Measurements from ENCODE around the gene FIGN.

Gene FIGN

GRCh38 chr2:163741435-163741834 is 5.6 kb upstream of the FIGN start:
- DNase-seq (ENCODE audit: low read depth, low spot score) = no peak
- no peak overlapping the region for H3K27ac ChIP-seq

DNA sequence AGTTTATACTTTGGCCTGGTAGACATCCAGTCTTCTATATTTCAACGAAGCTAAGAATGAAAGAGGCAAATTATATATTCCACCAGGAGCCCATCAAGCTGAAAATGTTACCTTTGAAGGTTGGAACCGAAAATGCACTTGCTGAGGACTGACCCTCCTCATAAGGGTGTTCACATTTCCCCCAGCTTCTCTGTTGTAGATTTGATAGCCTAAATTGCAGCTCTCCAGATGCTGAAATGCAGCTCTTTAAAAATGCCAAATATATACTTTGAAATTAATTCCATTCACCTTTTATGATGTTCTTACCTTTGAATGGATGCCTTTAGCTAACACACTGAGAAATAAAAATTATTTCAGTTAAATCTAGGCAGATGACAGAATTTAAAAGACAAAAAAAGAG is 1.8 kb upstream of the FIGN start:
- no peak overlapping the region for H3K27ac ChIP-seq
- no peak for DNase-seq (ENCODE audit: low read depth, low spot score)

- H3K27ac ChIP-seq = no peak overlapping the region
- no peak for DNase-seq (ENCODE audit: low read depth, low spot score)
Measured at GRCh38 chr2:163737190-163737439, 1.3 kb upstream of the FIGN start.

DNA sequence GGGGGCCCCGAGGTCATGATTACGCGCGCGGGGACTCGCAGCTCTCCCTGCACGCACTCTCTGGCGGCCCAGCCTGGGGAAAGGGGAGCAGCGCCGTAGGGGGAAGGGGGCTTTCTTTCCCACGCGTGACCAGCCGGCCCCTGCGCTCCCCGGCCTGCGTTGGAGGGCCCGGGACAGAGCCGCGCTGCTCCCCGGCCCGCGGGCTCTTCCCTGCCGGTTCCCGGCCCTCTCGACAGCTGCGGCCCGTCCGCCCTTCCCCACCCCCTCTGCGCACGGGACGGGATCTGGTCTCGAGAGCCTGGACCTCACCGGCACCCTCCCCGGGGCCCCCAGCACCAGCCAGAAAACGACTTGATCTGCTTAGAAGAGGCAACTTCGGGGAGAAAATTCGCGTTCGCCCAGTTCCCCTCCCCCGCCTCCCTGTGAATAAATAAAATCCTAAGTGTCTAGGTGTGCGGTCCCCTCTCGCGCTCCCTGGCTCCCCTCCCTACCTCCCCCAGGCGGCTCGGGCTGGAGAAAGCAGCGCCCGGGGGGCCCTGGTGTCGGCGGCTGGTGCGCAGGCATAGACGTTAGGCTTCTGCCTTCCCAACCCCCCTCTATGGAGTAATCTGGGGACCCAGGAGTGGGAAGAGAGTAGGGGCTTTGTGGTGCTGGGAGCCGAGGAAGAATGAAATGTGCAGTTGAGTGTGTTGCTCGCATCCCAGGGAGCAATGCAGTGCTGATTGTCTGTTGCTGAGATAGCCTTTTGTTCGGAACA is 803 bp upstream of the FIGN start:
- H3K27ac ChIP-seq = peak overlapping the region; percentile 52
- DNase-seq (ENCODE audit: low read depth, low spot score) = no peak

DNA sequence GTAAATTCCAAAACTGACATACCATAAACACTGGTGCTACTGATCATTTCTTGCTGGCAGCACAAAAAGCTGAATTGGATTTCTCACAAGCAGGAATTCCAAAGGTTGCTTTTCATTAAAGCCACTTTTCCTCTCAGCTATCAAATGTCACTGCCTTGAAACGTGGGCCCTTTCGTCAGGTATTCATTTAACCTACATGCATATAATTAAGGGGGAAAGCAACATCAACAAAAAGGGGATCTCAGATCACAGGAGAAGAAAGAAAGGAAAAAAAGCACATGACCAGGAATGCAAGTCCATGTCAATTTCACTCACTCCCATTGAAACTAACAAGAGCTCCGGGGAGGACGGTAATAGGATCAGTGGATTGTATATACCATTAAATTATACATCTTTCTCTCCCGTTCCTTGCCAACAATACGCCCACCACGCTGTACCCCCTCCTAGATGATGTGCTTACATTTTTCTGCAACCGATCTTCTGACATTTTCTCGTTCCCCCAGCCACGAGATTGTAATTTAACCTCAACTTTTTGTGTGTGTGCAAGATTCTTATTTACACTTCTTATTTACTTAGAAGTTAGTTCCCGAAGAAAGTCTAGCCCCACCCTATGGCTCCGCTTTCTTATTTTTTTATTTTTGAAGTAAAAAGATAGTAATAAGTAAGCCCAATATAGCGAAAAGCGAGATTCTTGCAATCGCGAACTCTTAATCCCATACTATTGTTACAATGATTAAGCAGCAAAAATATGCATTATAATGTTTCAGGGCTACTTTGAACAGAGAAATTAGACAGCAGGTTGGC is 725 bp downstream of the FIGN start:
- no peak for DNase-seq (ENCODE audit: low read depth, low spot score)
- peak overlapping the region; percentile 52 for H3K27ac ChIP-seq

- no peak overlapping the region for H3K27ac ChIP-seq
- DNase-seq (ENCODE audit: low read depth, low spot score) = no peak
Measured at GRCh38 chr2:163734401-163734800, 1.4 kb downstream of the FIGN start.

GRCh38 chr2:163733956-163734355 is 1.9 kb downstream of the FIGN start:
- H3K27ac ChIP-seq = no peak overlapping the region
- DNase-seq (ENCODE audit: low read depth, low spot score) = no peak

- no peak for DNase-seq (ENCODE audit: low read depth, low spot score)
- H3K27ac ChIP-seq = no peak overlapping the region
Measured at GRCh38 chr2:163733301-163733938, 2.4 kb downstream of the FIGN start.

GRCh38 chr2:163732727-163733126 is 3.1 kb downstream of the FIGN start:
- H3K27ac ChIP-seq = no peak overlapping the region
- DNase-seq (ENCODE audit: low read depth, low spot score) = no peak

DNA sequence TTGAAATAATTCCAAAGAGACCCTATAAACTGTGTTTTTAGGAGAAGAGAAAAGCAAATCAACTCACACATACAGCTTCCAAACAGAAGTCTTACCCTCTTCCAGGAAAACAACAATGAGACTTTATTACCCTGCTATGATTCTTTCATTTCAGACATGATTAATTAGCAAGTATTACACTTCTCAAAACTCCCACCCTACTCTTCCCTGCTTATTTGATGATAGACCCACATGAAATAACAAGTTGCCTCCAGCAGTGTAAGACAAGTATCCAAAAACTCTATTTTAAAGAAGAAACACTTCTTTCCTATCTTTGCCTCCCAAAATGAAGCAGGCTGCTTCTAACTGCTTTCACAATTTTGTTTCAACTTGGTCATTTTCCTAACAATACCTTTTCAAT is 4.1 kb downstream of the FIGN start:
- no peak for DNase-seq (ENCODE audit: low read depth, low spot score)
- no peak overlapping the region for H3K27ac ChIP-seq

DNA sequence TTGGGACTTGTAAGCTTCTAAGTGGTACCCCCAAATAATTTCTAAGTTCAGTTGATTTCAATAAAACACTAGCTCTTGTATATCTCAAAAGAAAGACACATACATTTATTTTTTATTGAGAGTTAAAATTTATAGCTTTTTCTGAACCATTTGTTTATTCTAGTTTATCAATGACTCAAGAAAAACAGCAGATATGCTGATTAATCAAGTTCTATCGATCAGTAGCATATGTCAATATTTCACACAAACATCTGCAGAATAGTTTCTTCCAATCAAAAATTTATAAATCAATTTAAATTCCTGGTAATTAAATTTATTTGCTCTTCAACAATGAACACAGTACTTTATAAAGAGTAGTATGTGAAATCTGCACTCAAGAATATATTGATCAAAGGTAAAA is 5.3 kb downstream of the FIGN start:
- no peak for DNase-seq (ENCODE audit: low read depth, low spot score)
- no peak overlapping the region for H3K27ac ChIP-seq

- no peak for DNase-seq (ENCODE audit: low read depth, low spot score)
- no peak overlapping the region for H3K27ac ChIP-seq
Measured at GRCh38 chr2:163729636-163730273, 6.1 kb downstream of the FIGN start.

GRCh38 chr2:163723881-163724280 is 11.9 kb downstream of the FIGN start:
- DNase-seq (ENCODE audit: low read depth, low spot score) = no peak
- no peak overlapping the region for H3K27ac ChIP-seq

DNA sequence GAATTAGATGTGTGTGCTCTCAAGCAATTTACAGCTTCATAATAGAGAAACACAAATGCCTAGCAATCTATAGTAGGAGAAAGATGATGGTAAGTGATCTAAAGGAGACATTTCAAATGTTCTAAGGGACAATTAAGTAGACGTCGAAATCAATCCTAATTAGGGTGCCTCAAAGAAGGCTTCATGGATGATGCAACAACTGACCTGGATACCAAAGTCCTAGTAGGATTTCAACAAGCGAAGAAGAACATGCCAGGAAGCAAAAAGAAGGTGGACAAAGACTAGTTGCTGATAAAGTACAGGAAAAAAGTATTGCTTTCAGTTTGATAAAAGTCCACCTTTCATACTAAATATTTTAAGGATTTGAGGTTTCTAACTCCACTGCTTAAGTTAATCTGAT is 12.5 kb downstream of the FIGN start:
- H3K27ac ChIP-seq = no peak overlapping the region
- DNase-seq (ENCODE audit: low read depth, low spot score) = no peak

GRCh38 chr2:163719331-163719730 is 16.5 kb downstream of the FIGN start:
- H3K27ac ChIP-seq = no peak overlapping the region
- DNase-seq (ENCODE audit: low read depth, low spot score) = no peak

DNA sequence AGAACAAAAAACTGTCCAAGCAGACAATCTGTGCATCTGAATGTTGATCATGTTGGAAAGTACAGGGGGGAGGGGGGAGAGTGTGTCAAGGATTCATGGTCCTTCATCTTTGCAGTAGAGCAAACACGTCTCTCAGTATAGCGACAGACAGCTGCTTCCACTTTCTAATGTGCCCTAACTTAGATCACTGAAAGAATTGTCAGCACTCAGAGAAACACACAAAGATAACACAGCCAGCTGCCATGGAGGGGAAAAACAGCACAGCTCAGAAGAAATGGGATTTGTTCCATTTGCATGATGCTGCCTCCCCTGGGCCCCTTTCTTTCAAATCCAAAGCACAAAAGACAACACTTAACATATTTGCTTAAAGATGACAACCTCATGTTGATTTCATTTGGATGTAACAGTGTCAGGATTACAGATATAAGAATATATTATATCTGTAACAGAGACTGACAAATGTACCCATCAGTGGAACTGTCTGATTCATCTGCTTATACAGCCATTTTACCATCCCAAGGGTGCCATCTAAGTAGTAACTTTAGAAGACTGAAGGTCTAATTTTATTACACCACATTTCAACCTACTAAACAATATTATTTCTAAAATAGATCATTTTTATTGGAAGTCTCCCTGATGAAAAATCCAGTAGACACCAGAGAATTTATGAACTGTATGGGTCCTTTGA is 17.7 kb downstream of the FIGN start:
- no peak for DNase-seq (ENCODE audit: low read depth, low spot score)
- no peak overlapping the region for H3K27ac ChIP-seq

DNA sequence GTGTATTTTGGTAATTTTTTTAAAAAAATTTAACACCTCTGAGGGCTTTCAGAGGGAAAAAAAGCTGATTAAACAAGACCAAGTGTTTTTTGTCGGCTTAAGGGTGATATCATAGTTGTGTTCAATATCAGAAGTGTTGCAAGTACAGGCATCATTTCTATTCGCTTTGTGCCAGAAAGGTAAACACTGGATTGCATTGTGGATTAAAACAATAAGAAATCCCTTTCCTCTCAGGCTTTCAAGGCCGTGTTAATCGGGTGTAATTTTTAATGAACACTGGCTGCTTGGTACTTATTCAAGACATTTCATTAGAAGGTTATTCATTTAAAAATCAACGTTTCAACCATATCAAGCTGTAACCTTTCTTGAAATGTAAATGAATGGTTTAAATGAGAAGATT is 18.3 kb downstream of the FIGN start:
- no peak overlapping the region for H3K27ac ChIP-seq

DNA sequence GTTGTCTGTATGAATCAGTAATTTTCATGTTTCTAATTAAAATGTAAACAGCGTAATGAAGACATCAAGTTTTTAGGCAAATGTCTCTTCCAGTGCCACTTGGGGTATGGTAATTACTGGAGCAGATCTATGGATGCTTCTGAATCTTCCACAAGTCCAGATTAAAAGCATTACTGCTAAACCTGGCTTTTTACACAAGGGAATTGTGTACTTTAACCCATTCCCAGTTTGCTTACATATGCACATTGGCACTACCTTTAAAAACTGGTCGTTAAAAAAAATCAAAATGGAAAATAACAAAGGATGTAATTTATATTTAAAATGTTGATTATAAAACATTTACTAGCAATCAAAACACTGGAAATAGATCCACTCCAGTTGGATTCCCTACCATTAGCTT is 19.7 kb downstream of the FIGN start:
- DNase-seq (ENCODE audit: low read depth, low spot score) = no peak
- H3K27ac ChIP-seq = no peak overlapping the region

More for the DNA sequence above, 18.3 kb downstream of the FIGN start:
- DNase-seq (ENCODE audit: low read depth, low spot score) = no peak

DNA sequence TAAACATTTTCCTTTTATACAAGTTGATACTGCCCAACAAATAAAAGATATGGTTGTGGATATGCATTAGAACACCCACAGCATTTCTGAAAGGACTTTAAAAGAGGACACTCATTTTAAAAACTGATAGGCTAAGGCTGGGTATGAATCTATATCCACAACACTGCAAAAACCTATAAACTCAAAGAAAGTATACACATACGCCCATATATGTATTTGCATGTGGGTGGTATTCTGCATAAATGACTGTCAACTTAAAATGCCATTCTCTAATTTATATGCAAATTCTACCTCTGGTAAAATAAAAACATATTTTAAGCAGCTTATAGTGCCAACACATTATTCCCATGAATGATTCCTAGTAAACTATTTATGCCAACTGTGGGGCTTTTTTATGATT is 20.1 kb downstream of the FIGN start:
- H3K27ac ChIP-seq = no peak overlapping the region
- DNase-seq (ENCODE audit: low read depth, low spot score) = no peak

GRCh38 chr2:163715199-163715598 is 20.6 kb downstream of the FIGN start:
- DNase-seq (ENCODE audit: low read depth, low spot score) = no peak
- no peak overlapping the region for H3K27ac ChIP-seq
